Nucleus accumbens (tissue), 56 donors: Measurements from ENCODE around the gene ZNF354B.
"Not testable (repeated sequence)": the region's sequence is repeated elsewhere in the genome, so short reads cannot be mapped to it uniquely, and the experiment has no call there.

Experiments used
- DNase-seq, 56 donors: peaks; one replicate each; lab custom pipeline; 2025; lab: John Stamatoyannopoulos, UW

The ZNF354B gene

DNA sequence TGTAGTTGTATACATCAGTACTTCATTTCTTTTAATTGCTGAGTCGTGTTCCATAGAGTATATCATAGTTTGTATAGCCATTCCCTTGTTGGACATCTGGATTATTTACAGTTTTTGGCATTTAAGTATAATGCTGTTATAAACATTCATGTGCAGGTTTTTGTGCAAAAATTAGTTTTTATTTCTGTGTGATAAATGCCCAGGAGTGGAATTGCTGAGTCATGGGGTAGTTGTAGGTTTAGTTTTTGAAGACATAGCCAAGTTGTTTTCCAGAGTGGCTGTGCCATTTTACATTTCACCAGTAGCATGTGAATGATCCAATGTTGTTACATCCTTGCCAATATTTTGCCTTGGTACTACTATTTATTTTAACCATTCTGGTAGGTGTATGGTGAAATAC lies 12.5 kb downstream of the ZNF354B start:
- DNase-seq: no peak

DNA sequence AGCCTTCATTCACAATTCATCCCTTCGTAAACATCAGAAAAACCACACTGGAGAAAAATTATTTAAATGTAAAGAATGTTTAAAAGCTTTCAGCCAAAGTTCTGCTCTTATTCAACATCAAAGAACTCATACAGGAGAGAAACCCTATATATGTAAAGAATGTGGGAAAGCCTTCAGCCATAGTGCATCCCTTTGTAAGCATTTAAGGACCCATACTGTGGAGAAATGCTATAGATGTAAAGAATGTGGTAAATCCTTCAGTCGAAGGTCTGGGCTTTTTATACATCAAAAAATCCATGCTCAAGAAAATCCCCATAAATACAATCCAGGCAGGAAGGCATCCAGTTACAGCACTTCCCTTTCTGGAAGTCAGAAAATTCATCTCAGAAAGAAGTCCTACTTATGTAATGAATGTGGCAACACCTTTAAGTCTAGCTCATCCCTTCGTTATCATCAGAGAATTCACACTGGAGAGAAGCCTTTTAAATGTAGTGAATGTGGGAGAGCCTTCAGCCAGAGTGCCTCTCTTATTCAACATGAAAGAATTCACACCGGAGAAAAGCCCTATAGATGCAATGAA lies 23.5 kb downstream of the ZNF354B start:
- DNase-seq: not testable (repeated sequence)

DNA sequence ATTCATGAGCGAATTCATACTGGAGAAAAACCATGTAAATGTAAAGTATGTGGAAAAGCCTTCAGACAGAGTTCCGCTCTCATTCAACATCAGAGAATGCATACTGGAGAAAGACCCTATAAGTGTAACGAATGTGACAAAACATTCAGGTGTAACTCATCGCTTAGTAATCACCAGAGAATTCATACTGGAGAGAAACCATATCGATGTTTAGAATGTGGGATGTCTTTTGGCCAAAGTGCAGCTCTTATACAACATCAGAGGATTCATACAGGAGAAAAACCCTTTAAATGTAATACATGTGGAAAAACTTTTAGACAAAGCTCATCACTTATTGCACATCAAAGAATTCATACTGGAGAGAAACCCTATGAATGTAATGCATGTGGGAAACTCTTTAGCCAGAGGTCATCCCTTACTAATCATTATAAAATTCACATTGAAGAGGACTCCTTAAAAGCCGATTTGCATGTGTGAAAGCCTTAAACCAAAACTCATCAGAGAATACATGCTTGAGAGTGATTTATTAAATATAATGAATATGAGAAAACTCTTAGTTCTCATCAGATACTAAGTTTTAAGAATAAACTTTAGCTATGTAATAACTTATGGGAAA lies 24.2 kb downstream of the ZNF354B start:
- no peak for DNase-seq

DNA sequence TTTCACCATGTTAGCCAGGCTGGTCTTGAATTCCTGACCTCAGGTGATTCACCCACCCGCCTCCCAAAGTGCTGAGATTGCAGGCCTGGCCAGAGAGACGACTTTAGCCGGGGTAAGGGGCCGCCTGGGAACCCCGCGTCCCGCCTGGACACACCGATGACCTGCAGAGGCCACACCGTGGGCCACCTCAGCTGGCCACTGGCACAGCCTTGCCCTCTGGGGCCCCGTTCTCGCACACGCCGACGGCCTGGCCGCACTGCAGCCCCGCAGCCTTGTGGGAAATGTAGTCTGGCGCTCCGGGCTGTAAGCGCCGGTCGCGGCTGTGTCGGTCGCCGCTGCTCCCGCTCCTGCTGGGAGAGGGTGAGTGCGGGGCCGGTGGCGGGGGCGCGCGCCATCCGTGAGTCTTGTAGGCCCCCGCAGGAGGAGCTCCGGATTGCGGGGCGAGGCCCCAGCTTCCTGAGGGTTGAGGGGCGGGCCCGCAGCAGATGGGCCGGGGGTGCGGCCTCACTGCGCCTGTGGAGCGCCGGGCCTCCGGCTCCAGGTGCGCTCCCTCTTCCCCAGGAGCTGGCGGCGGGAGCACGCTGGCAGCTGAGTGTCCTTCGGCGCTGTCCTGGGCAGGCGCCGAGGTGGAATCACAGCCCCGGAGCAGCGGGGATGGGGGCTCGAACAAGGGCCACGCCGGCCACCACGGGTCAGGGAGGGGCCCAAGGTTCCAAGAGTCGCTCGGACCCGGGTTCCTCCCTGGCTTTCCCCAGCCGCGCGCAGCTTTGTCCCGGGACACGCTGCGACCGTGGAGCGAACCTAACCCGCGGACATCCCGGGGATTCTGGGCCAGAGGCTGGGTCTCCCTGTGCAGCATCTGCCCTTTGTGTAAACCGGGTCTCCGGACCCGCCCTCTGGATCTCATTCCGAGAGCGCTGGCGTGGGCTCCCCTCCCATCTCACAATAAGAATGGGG lies 36.1 kb downstream of the ZNF354B start, which contains the start of gene ZFP2:
ZFP2 (plus strand) TSS at position 299 of the 957 bp plus-strand sequence. CDS start 35,401 bp downstream, outside the sequence.
- peak in 52 of 56 donors; percentile 5 to 80 (median 53) for DNase-seq

DNA sequence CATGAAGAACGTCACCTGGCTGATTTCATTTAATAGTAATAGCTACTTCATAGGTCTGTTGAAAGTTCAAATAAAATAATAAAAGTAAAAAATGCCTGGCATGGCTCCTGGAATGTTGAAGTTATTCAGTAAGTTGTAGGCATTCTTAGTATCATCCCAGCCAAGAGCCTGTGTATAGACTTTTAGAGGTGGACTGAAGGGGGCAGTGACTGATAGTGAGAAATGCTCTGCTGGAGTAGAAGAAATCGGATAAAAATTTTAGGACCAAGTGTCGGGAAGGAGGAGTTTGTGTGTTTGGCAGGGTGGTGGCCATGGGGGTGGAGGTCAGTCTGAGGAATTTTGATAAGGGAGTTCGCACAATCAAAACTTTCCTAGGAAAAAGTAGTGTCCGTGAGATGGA lies 39.5 kb downstream of the ZNF354B start:
- DNase-seq: no peak

DNA sequence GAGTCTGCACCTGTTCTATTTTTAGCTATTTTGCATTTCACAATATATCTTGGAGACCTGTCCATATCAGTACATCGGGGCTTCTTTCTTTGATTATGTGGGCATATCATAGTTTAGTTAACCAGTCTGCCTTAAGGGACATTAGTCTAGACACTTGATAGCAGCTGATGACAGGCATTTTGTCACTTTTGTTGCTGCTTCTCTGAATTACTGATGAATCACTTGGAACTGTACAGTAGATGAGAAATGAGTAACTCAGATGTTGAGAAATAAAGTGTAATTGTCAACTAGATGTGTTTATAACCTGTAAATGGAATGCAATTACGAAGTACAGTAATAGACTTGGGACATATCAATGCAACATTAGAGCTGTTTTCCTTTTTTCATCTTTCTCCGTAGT lies 43.1 kb downstream of the ZNF354B start:
- no peak for DNase-seq

DNA sequence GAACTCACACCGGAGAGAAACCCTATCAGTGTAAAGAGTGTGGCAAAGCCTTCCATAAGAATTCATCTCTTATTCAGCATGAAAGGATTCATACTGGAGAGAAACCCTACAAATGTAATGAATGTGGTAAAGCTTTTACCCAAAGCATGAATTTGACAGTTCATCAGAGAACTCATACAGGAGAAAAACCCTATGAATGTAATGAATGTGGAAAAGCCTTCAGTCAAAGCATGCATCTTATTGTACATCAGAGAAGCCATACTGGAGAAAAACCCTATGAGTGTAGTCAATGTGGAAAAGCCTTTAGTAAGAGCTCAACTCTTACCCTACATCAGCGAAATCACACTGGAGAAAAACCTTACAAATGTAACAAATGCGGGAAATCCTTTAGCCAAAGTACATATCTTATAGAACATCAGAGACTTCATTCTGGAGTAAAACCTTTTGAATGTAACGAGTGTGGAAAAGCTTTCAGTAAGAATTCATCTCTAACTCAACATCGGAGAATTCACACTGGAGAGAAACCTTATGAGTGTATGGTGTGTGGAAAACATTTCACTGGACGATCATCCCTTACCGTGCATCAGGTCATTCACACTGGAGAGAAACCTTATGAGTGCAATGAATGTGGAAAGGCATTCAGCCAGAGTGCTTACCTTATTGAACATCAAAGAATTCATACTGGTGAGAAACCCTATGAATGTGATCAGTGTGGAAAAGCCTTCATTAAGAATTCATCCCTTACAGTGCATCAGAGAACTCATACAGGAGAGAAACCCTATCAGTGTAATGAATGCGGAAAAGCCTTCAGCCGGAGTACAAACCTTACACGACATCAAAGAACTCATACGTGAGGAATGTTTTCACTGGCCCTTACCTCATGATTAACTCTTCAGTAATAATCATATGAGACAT lies 72.3 kb downstream of the ZNF354B start:
- no peak for DNase-seq
